DLD1 (cell line): ENCODE results near the gene SLC17A2.
"Not testable (repeated sequence)": the region's sequence is repeated elsewhere in the genome, so short reads cannot be mapped to it uniquely, and the experiment has no call there.

Experiments used
- in situ Hi-C: cut with HindIII; loops from 2 replicates; pipeline ENCODE4 v1.10.0; 2017; ENCODE audit warnings: low sequenced_read_pairs

SLC17A2 gene

GRCh38 chr6:25951296-25952032 lies 21.0 kb upstream of the SLC17A2 start:
- in situ Hi-C loops: no loop called here

- in situ Hi-C loops: no loop called here
These were observed 19.8 kb upstream of the SLC17A2 start for GRCh38 chr6:25950297-25950696.

- in situ Hi-C loops: no loop called here
These were observed 19.2 kb upstream of the SLC17A2 start for GRCh38 chr6:25949695-25950094.

- in situ Hi-C loops: not testable (repeated sequence)
These were observed 17.0 kb upstream of the SLC17A2 start for GRCh38 chr6:25947492-25947891.

- in situ Hi-C loops: no loop called here
These were observed 16.1 kb upstream of the SLC17A2 start for GRCh38 chr6:25946631-25947030.

- in situ Hi-C loops: not testable (repeated sequence)
These were observed 15.2 kb upstream of the SLC17A2 start for GRCh38 chr6:25945738-25946137.

- in situ Hi-C loops: no loop called here
These were observed 14.4 kb upstream of the SLC17A2 start for GRCh38 chr6:25944688-25945574.

GRCh38 chr6:25943887-25944286 lies 13.4 kb upstream of the SLC17A2 start:
- in situ Hi-C loops: no loop called here

- in situ Hi-C loops: no loop called here
These were observed 12.2 kb upstream of the SLC17A2 start for GRCh38 chr6:25942561-25943147.

GRCh38 chr6:25939593-25939992 lies 9.1 kb upstream of the SLC17A2 start:
- in situ Hi-C loops: no loop called here

- in situ Hi-C loops: no loop called here
These were observed 5.5 kb upstream of the SLC17A2 start for GRCh38 chr6:25935953-25936352.

GRCh38 chr6:25934735-25935313 lies 4.3 kb upstream of the SLC17A2 start:
- in situ Hi-C loops: no loop called here

- in situ Hi-C loops: no loop called here
These were observed 3.7 kb upstream of the SLC17A2 start for GRCh38 chr6:25934156-25934555.

GRCh38 chr6:25931411-25931709 lies 869 bp upstream of the SLC17A2 start:
- in situ Hi-C loops: no loop called here

- in situ Hi-C loops: not testable (repeated sequence)
These were observed 706 bp downstream of the SLC17A2 start for GRCh38 chr6:25929785-25930184.

GRCh38 chr6:25928562-25929324 lies 1.7 kb downstream of the SLC17A2 start:
- in situ Hi-C loops: no loop called here

- in situ Hi-C loops: no loop called here
These were observed 2.7 kb downstream of the SLC17A2 start for GRCh38 chr6:25927756-25928216.

- in situ Hi-C loops: no loop called here
These were observed 3.3 kb downstream of the SLC17A2 start for GRCh38 chr6:25927178-25927577.

- in situ Hi-C loops: no loop called here
These were observed 4.6 kb downstream of the SLC17A2 start for GRCh38 chr6:25925876-25926275.

GRCh38 chr6:25922301-25922700 lies 8.2 kb downstream of the SLC17A2 start:
- in situ Hi-C loops: no loop called here
